GM12878 (cell line): ENCODE measurements around the gene NCBP3. TPM values are rescaled to one million over a fixed set of nuclear protein-coding genes. Genes with fewer than 3 reads are reported as not detected.

Experiments used
- ATAC-seq: fragments of 200-7000 bp; cut with Tn5 transposase; 3 replicates; pipeline ENCODE4 v1.9.1; 2020; ENCODE audit warnings: mild to moderate bottlenecking, moderate library complexity
- BruUV-seq: library from RNA; stranded (reverse); fragments of 400-500 nt; replicated peaks from 2 replicates; lab custom pipeline; 2021; lab: Mats Ljungman, UMichigan
- CTCF ChIA-PET: fragments of 300-600 bp; sonication (Branson Sonifier 250); formaldehyde crosslinking; extraction: SDS; loops from one replicate; lab custom pipeline; 2021; ENCODE audit warnings: inconsistent platforms; lab: Yijun Ruan, JAX
- POLR2A ChIA-PET: fragments of 350-600 bp; formaldehyde crosslinking; extraction: SDS; loops from one replicate; lab custom pipeline; 2021; ENCODE audit warnings: inconsistent platforms; lab: Charles Lee
- RAD21 ChIA-PET: fragments of 300-600 bp; sonication (Branson Sonifier 250); formaldehyde crosslinking; loops from one replicate; lab custom pipeline; 2023; ENCODE audit warnings: antibody characterized with exemption; ENCODE audit not compliant: unreplicated experiment; lab: Charles Lee
- SMC1A ChIA-PET: fragments of 300-600 bp; sonication (Branson Sonifier 250); formaldehyde crosslinking; loops from one replicate; lab custom pipeline; 2023; ENCODE audit not compliant: unreplicated experiment, uncharacterized antibody; lab: Charles Lee
- DNase-seq: peaks from one replicate; pipeline ENCODE4 v3.0.0-alpha.2; 2011; ENCODE audit warnings: low read depth, low spot score
- FAIRE-seq: peaks from 3 replicates; lab custom pipeline; 2011; peaks lifted over from hg19 to GRCh38; lab: Jason Lieb, UNC
- H2AFZ ChIP-seq: 2 replicates; pipeline ENCODE4 v1.6.0; 2011; ENCODE audit warnings: low read depth, low read length, control low read depth; ENCODE audit not compliant: control insufficient read depth
- H3K27ac ChIP-seq: 2 replicates; pipeline ENCODE4 v1.5.1; 2011; ENCODE audit warnings: control low read depth; ENCODE audit not compliant: control insufficient read depth, insufficient read depth
- H3K27me3 ChIP-seq, 2 experiments: replicated peaks in 1 of 2; 2 replicates each; pipeline versions ENCODE4 v1.6.0 to v1.6.1; 2011; ENCODE audit warnings: low read length in 1 of 2; ENCODE audit not compliant: control insufficient read depth in 2 of 2, insufficient read depth in 2 of 2
- H3K36me3 ChIP-seq, 2 experiments: 2 replicates each; pipeline ENCODE4 v1.5.1; 2011; ENCODE audit warnings: low read length in 1 of 2; ENCODE audit not compliant: control insufficient read depth in 2 of 2, insufficient read depth in 2 of 2
- H3K4me1 ChIP-seq: 2 replicates; pipeline ENCODE4 v1.6.1; 2011; ENCODE audit warnings: mild to moderate bottlenecking, low read length, moderate library complexity, mixed read lengths; ENCODE audit not compliant: control insufficient read depth, insufficient read depth
- H3K4me2 ChIP-seq: 2 replicates; pipeline ENCODE4 v1.6.0; 2011; ENCODE audit warnings: control low read depth; ENCODE audit not compliant: control insufficient read depth, insufficient read depth
- H3K4me3 ChIP-seq: fragments of 200-600 bp; sonication (generic); 2 replicates; pipeline ENCODE4 v1.5.1; 2016
- H3K79me2 ChIP-seq: 2 replicates; pipeline ENCODE4 v1.6.0; 2011; ENCODE audit warnings: low read length; ENCODE audit not compliant: control insufficient read depth, insufficient read depth
- H3K9ac ChIP-seq: 2 replicates; pipeline ENCODE4 v1.8.0; 2011; ENCODE audit warnings: low read length, control low read depth, mixed read lengths; ENCODE audit not compliant: control insufficient read depth, insufficient read depth
- H3K9me3 ChIP-seq: replicated peaks from 3 replicates; pipeline ENCODE4 v1.5.1; 2011; ENCODE audit warnings: mild to moderate bottlenecking, low read length; ENCODE audit not compliant: control insufficient read depth, insufficient read depth
- H4K20me1 ChIP-seq: 2 replicates; pipeline ENCODE4 v1.6.0; 2011; ENCODE audit not compliant: control insufficient read depth, insufficient read depth
- ATF7 ChIP-seq: fragments of 450-650 bp; IDR thresholded peaks from 2 replicates; pipeline ENCODE4 v1.6.1; 2016; ENCODE audit warnings: low read depth, mild to moderate bottlenecking
- CBX3 ChIP-seq: fragments of 200-600 bp; sonication (generic); IDR thresholded peaks from 2 replicates; pipeline ENCODE4 v1.6.1; 2016; ENCODE audit warnings: low read depth, borderline replicate concordance
- CHD4 ChIP-seq: fragments of 200-600 bp; sonication (generic); IDR thresholded peaks from 2 replicates; pipeline ENCODE4 v1.6.1; 2016; ENCODE audit warnings: mild to moderate bottlenecking
- EP300 ChIP-seq, 2 experiments: fragments of 150-350 bp in 1 of 2; IDR thresholded peaks; 2 replicates each; pipeline ENCODE4 v1.6.1; 2011 to 2012; ENCODE audit warnings: low read depth in 2 of 2, low read length in 2 of 2, borderline replicate concordance in 1 of 2, improper control_type of control experiment in 1 of 2, inconsistent platforms in 1 of 2; ENCODE audit not compliant: control insufficient read depth in 1 of 2
- GATAD2B ChIP-seq: fragments of 450-650 bp; conservative IDR thresholded peaks from 2 replicates; pipeline ENCODE4 v1.6.1; 2017; ENCODE audit warnings: low read depth, mild to moderate bottlenecking, moderate library complexity
- HDAC2 ChIP-seq: fragments of 200-600 bp; sonication (generic); IDR thresholded peaks from 2 replicates; pipeline ENCODE4 v1.6.1; 2017
- MTA2 ChIP-seq: fragments of 450-650 bp; IDR thresholded peaks from 2 replicates; pipeline ENCODE4 v1.6.1; 2016; ENCODE audit warnings: low read depth, mild to moderate bottlenecking, moderate library complexity
- RBBP5 ChIP-seq: fragments of 200-600 bp; sonication (generic); conservative IDR thresholded peaks from 2 replicates; pipeline ENCODE4 v1.6.1; 2016
- STAT1 ChIP-seq: fragments of 450-650 bp; conservative IDR thresholded peaks from 2 replicates; pipeline ENCODE4 v1.6.1; 2014; ENCODE audit warnings: antibody characterized with exemption, mild to moderate bottlenecking
- ZSCAN29 ChIP-seq: fragments of 450-650 bp; IDR thresholded peaks from 2 replicates; pipeline ENCODE4 v1.6.1; 2017; ENCODE audit warnings: mild to moderate bottlenecking, moderate library complexity
- WGBS: methylation state at CpG from one replicate; pipeline ENCODE4 v1.1.6; 2016; ENCODE audit warnings: low lambda C conversion rate; ENCODE audit not compliant: insufficient replicate concordance, insufficient coverage; ENCODE audit errors: missing lambda C conversion rate; 5-methylcytosine and 5-hydroxymethylcytosine counted together
- in situ Hi-C: fragments of 300-500 bp; cut with MboI; formaldehyde crosslinking; loops from 9 replicates; pipeline ENCODE4 v1.14.3; 2018; ENCODE audit warnings: mixed read lengths
- intact Hi-C: fragments of 100-400 bp; cut with micrococcal nuclease; formaldehyde crosslinking; loops from one replicate; pipeline ENCODE4 v1.14.2; 2022; ENCODE audit not compliant: unreplicated experiment
- polyA plus RNA-seq, 11 experiments: library from polyadenylated mRNA; depleted of rRNA in 4 of 11; unstranded in 6 of 11; stranded (reverse) in 5 of 11; fragments of >200 nt; fragmentation: Nextera tagmentation in 4 of 11; fragmentation: Illumina TruSeq in 1 of 11; extraction: Ambion mirVana in 4 of 11; extraction: Trizol in 1 of 11; gene quantifications; 1 replicate in 1 of 11; 2 replicates in 10 of 11; pipeline versions ENCODE4 v1.2.1 to v1.2.3, GENCODE V29; 2011 to 2016; ENCODE audit warnings: inconsistent platforms in 2 of 11, missing spikeins in 2 of 11, low read depth in 1 of 11
- total RNA-seq, 4 experiments: library from RNA; depleted of rRNA in 3 of 4; stranded (reverse); fragments of >200 nt in 3 of 4; fragmentation: Illumina TruSeq in 1 of 4; extraction: Trizol in 1 of 4; gene quantifications; 2 replicates each; pipeline versions ENCODE4 v1.2.1 to v1.2.3, GENCODE V29; 2013 to 2021
- TF ChIP-seq, protein P1 (sequence below): fragments of 450-650 bp; IDR thresholded peaks from 2 replicates; pipeline ENCODE4 v1.6.1; 2017; ENCODE audit warnings: antibody characterized with exemption, mild to moderate bottlenecking, moderate library complexity
- TF ChIP-seq, protein P2 (sequence below): fragments of 450-650 bp; conservative IDR thresholded peaks from 2 replicates; pipeline ENCODE4 v1.6.1; 2017; ENCODE audit warnings: mild to moderate bottlenecking, moderate library complexity
- TF ChIP-seq, protein P3 (sequence below): fragments of 450-650 bp; IDR thresholded peaks from 2 replicates; pipeline ENCODE4 v1.6.1; 2017; ENCODE audit warnings: mild to moderate bottlenecking, moderate library complexity

Gene NCBP3
- total and polyA plus RNA-seq, 10 of the 15 experiments (the other 5 are each of a cell fraction or from before 2014, with no cell fraction given), result 5.2 to 32.0 (median 23.2) TPM

DNA sequence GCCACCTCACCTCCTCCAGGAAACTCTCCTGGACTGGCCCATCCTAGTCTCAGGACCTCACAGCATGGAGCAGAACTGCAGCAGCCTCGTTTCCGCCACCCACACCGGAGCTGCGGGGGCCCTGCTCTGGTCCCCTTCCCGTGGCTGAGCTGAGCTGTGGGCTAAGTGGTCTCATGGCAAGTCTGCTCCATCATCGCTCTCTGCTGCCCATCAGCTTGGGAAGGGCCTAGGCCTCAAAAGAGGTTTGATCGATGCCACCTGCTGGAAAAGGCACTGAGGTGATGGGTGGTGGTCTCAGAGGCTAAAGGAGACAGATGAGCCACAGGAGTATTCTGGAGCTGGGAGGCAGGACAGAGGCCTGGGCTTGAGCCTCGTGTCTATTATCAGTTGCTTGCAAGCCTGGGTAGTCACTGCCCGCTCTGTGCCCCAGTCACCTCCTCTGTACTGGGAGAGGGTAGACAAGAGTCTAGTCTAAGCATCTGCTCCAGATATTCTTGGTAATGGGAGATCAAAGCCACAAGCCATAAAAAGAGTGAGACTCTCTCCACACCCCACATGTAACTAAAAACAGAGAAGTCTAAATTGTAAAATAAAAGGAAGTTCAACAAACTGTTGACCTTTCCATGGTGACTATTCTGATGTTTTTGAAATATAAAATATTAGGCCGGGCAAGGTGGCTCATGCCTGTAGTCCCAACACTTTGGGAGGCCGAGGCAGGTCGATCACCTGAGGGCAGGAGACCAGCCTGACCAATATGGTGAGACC lies 46.7 kb downstream of the NCBP3 start:
- Histone ChIP-seq H3K9me3 (no peaks in the 10 kb centered on the region), H4K20me1 (no peaks in the 10 kb centered on the region), H3K27me3 (no peaks in the 10 kb centered on the region), H3K4me3 (no peak overlapping the region), H3K27ac (no peak overlapping the region), H3K36me3 (no peaks in the 10 kb centered on the region), H3K79me2 (no peaks in the 10 kb centered on the region), H2AFZ (no peak overlapping the region), H3K4me2 (no peak overlapping the region), H3K9ac (no peak overlapping the region), H3K4me1 (peaks cover 54% of the 10 kb centered on the region)
- ChIA-PET CTCF (interaction anchor here (0.7 to 1.3 kb wide), 2 partner anchors 64 to 67 kb away, joined by 3 read pairs; no protein-coding TSS in a partner anchor), SMC1A (no interaction called here), RAD21 (no interaction called here), POLR2A (no interaction called here)
- FAIRE-seq (no peak), ATAC-seq (no peak), DNase-seq (no peak)
- intact Hi-C loops, result loop anchor here (5.0 kb wide), 1 partner anchor 62 kb away; no protein-coding TSS in a partner anchor
- no TSS peak for BruUV-seq
- in situ Hi-C loops, result no loop called here
- 89% methylated on average over 12 of the region's 12 CpGs for WGBS
- TF ChIP-seq CBX3, result no peak
- TF ChIP-seq ATF7, result no peak
- no peak for TF ChIP-seq RBBP5
- TF ChIP-seq, protein P1, sequence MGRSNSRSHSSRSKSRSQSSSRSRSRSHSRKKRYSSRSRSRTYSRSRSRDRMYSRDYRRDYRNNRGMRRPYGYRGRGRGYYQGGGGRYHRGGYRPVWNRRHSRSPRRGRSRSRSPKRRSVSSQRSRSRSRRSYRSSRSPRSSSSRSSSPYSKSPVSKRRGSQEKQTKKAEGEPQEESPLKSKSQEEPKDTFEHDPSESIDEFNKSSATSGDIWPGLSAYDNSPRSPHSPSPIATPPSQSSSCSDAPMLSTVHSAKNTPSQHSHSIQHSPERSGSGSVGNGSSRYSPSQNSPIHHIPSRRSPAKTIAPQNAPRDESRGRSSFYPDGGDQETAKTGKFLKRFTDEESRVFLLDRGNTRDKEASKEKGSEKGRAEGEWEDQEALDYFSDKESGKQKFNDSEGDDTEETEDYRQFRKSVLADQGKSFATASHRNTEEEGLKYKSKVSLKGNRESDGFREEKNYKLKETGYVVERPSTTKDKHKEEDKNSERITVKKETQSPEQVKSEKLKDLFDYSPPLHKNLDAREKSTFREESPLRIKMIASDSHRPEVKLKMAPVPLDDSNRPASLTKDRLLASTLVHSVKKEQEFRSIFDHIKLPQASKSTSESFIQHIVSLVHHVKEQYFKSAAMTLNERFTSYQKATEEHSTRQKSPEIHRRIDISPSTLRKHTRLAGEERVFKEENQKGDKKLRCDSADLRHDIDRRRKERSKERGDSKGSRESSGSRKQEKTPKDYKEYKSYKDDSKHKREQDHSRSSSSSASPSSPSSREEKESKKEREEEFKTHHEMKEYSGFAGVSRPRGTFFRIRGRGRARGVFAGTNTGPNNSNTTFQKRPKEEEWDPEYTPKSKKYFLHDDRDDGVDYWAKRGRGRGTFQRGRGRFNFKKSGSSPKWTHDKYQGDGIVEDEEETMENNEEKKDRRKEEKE, result no peak
- TF ChIP-seq GATAD2B, result no peak
- no peak for TF ChIP-seq ZSCAN29
- no peak for TF ChIP-seq CHD4
- TF ChIP-seq HDAC2, result no peak
- no peak for TF ChIP-seq MTA2
- no peak for TF ChIP-seq STAT1
- no peak for TF ChIP-seq EP300 (IDR thresholded peaks at IDR 0.05; ENCODE audit: borderline replicate concordance in 1 of 2, control insufficient read depth in 1 of 2, low read depth in 2 of 2, low read length in 2 of 2)
- TF ChIP-seq, protein P2, sequence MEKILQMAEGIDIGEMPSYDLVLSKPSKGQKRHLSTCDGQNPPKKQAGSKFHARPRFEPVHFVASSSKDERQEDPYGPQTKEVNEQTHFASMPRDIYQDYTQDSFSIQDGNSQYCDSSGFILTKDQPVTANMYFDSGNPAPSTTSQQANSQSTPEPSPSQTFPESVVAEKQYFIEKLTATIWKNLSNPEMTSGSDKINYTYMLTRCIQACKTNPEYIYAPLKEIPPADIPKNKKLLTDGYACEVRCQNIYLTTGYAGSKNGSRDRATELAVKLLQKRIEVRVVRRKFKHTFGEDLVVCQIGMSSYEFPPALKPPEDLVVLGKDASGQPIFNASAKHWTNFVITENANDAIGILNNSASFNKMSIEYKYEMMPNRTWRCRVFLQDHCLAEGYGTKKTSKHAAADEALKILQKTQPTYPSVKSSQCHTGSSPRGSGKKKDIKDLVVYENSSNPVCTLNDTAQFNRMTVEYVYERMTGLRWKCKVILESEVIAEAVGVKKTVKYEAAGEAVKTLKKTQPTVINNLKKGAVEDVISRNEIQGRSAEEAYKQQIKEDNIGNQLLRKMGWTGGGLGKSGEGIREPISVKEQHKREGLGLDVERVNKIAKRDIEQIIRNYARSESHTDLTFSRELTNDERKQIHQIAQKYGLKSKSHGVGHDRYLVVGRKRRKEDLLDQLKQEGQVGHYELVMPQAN, result no peak
- TF ChIP-seq, protein P3, sequence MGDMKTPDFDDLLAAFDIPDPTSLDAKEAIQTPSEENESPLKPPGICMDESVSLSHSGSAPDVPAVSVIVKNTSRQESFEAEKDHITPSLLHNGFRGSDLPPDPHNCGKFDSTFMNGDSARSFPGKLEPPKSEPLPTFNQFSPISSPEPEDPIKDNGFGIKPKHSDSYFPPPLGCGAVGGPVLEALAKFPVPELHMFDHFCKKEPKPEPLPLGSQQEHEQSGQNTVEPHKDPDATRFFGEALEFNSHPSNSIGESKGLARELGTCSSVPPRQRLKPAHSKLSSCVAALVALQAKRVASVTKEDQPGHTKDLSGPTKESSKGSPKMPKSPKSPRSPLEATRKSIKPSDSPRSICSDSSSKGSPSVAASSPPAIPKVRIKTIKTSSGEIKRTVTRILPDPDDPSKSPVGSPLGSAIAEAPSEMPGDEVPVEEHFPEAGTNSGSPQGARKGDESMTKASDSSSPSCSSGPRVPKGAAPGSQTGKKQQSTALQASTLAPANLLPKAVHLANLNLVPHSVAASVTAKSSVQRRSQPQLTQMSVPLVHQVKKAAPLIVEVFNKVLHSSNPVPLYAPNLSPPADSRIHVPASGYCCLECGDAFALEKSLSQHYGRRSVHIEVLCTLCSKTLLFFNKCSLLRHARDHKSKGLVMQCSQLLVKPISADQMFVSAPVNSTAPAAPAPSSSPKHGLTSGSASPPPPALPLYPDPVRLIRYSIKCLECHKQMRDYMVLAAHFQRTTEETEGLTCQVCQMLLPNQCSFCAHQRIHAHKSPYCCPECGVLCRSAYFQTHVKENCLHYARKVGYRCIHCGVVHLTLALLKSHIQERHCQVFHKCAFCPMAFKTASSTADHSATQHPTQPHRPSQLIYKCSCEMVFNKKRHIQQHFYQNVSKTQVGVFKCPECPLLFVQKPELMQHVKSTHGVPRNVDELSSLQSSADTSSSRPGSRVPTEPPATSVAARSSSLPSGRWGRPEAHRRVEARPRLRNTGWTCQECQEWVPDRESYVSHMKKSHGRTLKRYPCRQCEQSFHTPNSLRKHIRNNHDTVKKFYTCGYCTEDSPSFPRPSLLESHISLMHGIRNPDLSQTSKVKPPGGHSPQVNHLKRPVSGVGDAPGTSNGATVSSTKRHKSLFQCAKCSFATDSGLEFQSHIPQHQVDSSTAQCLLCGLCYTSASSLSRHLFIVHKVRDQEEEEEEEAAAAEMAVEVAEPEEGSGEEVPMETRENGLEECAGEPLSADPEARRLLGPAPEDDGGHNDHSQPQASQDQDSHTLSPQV, result no peak
